Dendritic cell treated with granulocyte-macrophage colony-stimulating factor and Interleukin-4, amounts not matched to agents 40 ng/mL and 50 ng/mL, for 4 days (primary cell): Measurements from ENCODE around the gene NOTCH2.

Experiments
- H3K27ac Mint-ChIP-seq: one replicate; pipeline ENCODE4 v1.8.0; 2022; ENCODE audit warnings: mild to moderate bottlenecking, mixed read lengths
- H3K27me3 Mint-ChIP-seq: one replicate; pipeline ENCODE4 v1.8.0; 2022; ENCODE audit warnings: mild to moderate bottlenecking, mixed read lengths
- H3K36me3 Mint-ChIP-seq: one replicate; pipeline ENCODE4 v1.8.0; 2022; ENCODE audit warnings: low read depth, mixed read lengths
- H3K4me1 Mint-ChIP-seq: one replicate; pipeline ENCODE4 v1.8.0; 2022; ENCODE audit warnings: low read depth, mixed read lengths
- H3K4me3 Mint-ChIP-seq: one replicate; pipeline ENCODE4 v1.8.0; 2022; ENCODE audit warnings: mild to moderate bottlenecking, moderate library complexity, mixed read lengths
- H3K9me3 Mint-ChIP-seq: one replicate; pipeline ENCODE4 v1.8.0; 2022; ENCODE audit warnings: mixed read lengths
- intact Hi-C: fragments of 100-400 bp; cut with micrococcal nuclease; formaldehyde crosslinking; loops from one replicate; pipeline ENCODE4 v1.15.0; 2022

Gene NOTCH2

DNA sequence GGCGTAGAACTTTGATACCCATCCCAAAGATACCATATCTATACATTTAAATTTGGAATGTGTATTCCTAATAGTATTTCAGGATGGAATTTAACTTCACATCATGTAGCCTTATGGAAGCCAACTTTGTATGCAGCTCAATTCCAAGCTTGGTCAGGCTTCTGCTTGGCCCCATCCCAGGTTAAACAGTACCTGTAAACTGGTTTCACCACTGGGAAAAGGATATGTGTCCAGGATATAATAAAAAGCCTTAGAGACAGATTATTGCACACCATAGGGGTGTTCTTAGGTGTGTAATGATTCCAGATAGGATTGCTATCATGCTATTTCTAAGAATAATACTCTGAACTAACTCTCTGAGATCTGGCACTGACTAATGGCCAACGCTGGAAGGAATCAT, 201.3 kb downstream of the NOTCH2 start:
- no peak overlapping the region for H3K4me3 Mint-ChIP-seq
- H3K4me1 Mint-ChIP-seq: peaks cover 6% of the 10 kb centered on the region

DNA sequence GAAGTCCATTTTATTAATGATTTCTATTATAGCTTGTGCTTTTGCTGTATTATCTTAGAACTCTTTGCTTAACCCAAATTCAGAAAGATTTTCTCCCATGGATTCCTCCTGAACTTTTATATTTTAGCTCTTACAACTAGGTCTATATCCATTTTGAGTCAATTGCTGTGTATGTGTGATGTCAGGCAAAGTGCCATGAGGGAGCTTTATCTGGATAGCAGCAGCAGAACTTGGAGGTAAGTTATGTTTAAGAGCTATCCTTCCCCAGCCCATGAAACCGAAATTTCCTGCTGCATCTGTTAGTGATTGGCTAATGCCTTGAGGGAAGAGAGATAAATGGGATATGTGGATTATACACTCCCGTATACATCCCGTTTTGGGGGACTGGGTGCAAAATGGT, 203.0 kb downstream of the NOTCH2 start:
- Mint-ChIP-seq H3K27me3 (peaks cover 1% of the 10 kb centered on the region), H3K4me3 (no peak overlapping the region), H3K4me1 (peaks cover 5% of the 10 kb centered on the region), H3K36me3 (no peaks in the 10 kb centered on the region), H3K9me3 (no peaks in the 10 kb centered on the region), H3K27ac (no peak overlapping the region)
- intact Hi-C loops: loop anchor here (10.0 kb wide), 2 partner anchors 48 to 62 kb away; no protein-coding TSS in a partner anchor

More for the DNA sequence above, 201.3 kb downstream of the NOTCH2 start:
- Mint-ChIP-seq H3K36me3 (no peaks in the 10 kb centered on the region), H3K9me3 (no peaks in the 10 kb centered on the region), H3K27ac (no peak overlapping the region), H3K27me3 (peaks cover 1% of the 10 kb centered on the region)
- intact Hi-C loops: loop anchor here (10.0 kb wide), 2 partner anchors 47 to 63 kb away; no protein-coding TSS in a partner anchor

DNA sequence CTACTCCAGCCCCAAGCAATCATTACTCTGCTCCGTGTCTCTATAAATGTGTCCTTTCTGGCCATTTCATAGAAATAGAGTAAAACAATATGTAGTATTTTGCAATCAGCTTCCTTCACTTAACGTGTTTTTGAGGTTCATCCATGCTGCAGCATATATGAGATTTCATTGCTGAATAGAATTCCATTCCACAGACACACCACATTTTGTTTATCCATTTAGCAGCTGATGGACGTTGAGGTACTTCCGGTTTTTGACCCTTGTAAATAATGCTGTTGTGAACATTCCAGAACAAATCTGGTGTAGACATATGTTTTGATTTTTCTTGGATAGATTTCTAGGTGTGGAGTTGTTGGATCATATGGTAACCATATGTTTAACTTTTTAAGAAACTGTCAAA, 203.8 kb downstream of the NOTCH2 start:
- H3K9me3 Mint-ChIP-seq: no peaks in the 10 kb centered on the region

DNA sequence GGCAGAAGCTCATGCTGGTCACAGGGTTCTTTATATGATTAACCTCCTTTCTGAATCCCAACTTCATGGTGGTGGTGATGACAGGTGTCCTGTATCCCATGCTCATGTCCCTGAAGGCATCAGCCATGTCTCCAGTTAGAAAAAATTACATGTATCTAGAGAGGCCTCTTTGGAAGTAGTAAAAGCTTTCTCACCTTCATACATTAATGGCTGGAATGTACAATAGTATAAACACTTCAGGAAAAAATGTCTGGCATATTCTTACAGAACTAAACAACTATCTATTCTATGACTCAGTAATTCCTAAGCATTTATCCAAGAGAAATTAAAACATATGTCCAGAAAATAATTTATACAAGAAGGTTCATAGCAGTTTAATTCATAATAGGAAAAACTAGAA, 207.2 kb downstream of the NOTCH2 start:
- Mint-ChIP-seq H3K9me3 (no peaks in the 10 kb centered on the region), H3K36me3 (no peaks in the 10 kb centered on the region), H3K4me3 (no peak overlapping the region), H3K4me1 (peaks cover 26% of the 10 kb centered on the region), H3K27me3 (peaks cover 1% of the 10 kb centered on the region), H3K27ac (no peak overlapping the region)
- intact Hi-C loops: loop anchor here (10.0 kb wide), 2 partner anchors 53 to 57 kb away; no protein-coding TSS in a partner anchor

More for the DNA sequence above, 203.8 kb downstream of the NOTCH2 start:
- Mint-ChIP-seq H3K27ac (no peak overlapping the region), H3K4me3 (no peak overlapping the region), H3K36me3 (no peaks in the 10 kb centered on the region), H3K27me3 (peaks cover 1% of the 10 kb centered on the region), H3K4me1 (no peaks in the 10 kb centered on the region)
- intact Hi-C loops: loop anchor here (10.0 kb wide), 2 partner anchors 49 to 61 kb away; no protein-coding TSS in a partner anchor
